Stimulated activated effector memory CD8-positive, alpha-beta T cell treated with anti-CD3 and anti-CD28 coated beads, Interleukin-12 subunit alpha, Interleukin-12 subunit beta, amount 100 ng/mL, for 72 hours (primary cell): Measurements from ENCODE around the gene SDSL.

Source experiments
- ATAC-seq: fragments of 150-1000 bp; cut with Tn5 transposase; 2 replicates; pipeline ENCODE4 v1.10.0; 2021
- DNase-seq, 2 donors: peaks; one replicate each; pipeline ENCODE4 v3.0.0; 2021 to 2022; ENCODE audit warnings: low spot score in 2 of 2
- H3K27ac Mint-ChIP-seq: one replicate; pipeline ENCODE4 v1.8.0; 2022; ENCODE audit warnings: mild to moderate bottlenecking, mixed read lengths
- H3K36me3 Mint-ChIP-seq: one replicate; pipeline ENCODE4 v1.8.0; 2022; ENCODE audit warnings: mild to moderate bottlenecking, mixed read lengths
- H3K4me1 Mint-ChIP-seq: one replicate; pipeline ENCODE4 v1.8.0; 2022; ENCODE audit warnings: mixed read lengths
- H3K4me3 Mint-ChIP-seq: one replicate; pipeline ENCODE4 v1.8.0; 2022; ENCODE audit warnings: mild to moderate bottlenecking, mixed read lengths
- H3K9me3 Mint-ChIP-seq: one replicate; pipeline ENCODE4 v1.8.0; 2022; ENCODE audit warnings: mixed read lengths

SDSL gene

DNA sequence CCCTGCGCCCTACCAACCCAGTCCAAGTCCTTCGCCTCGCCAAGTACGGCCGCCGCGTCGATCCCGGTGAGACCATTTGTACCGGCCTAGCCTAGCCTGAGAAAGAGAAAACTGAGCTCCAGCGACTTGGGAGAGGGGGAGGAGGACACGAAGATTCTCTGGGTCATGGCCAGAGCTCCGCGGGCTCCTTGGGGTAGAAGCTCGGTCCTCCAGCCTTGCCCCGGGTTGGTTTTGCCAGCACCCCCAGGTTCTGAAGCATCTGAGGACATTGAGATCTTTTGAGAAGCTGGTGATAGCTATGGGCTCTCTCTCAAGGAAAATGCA, 42.2 kb downstream of the SDSL start:
- DNase-seq: no peak
- Mint-ChIP-seq H3K27ac (no peak overlapping the region), H3K4me1 (peaks cover 32% of the 10 kb centered on the region), H3K9me3 (no peaks in the 10 kb centered on the region), H3K36me3 (peaks cover 12% of the 10 kb centered on the region), H3K4me3 (peak overlapping the region; percentile 59)
- ATAC-seq: no peak

DNA sequence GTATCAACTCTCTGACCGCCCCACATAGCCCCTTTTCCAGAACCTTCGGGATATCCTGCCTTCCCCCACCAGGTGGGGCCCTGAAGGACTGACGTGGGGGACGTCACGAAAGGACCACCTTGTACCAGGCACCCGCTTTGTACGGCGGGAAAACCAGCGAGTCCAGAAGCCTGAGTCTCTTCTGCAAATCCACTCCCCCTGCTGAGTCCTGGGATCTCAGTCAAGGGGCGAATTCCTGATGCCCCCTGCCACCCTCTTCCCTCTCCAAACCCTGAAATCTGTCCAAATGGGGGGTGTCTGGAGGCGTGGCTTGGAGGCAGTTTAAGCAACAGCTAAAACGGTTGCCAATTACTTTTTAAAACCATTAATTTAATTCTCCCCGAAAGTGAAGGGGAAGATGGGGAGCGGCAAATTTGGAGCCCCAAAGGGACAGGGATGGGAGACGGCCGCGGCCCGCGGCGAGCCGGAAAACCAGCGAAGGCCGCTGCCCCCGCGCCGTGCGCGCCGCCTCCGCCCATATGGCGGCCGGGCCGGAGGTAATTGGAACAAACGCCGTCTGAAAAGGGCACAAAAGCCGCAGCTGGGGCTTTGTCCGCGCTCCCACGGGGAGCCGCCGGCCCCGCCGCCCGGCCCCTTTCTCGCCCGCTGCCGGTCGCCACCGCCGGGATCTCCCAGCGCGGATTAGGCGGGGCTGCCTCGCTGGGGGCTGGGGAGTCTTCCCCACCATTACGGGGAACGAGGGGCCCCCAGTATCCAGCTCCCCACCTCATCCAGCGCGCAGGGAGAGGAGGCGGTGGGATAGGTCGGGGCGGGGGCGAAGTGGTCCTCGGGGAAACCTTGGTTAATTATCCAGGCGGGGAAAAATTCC, 42.9 kb downstream of the SDSL start:
- H3K27ac Mint-ChIP-seq: no peak overlapping the region
- H3K4me3 Mint-ChIP-seq: peak overlapping the region; percentile 59
- H3K9me3 Mint-ChIP-seq: no peaks in the 10 kb centered on the region
- peaks cover 32% of the 10 kb centered on the region for H3K4me1 Mint-ChIP-seq
- peaks cover 12% of the 10 kb centered on the region for H3K36me3 Mint-ChIP-seq
- no peak for DNase-seq
- ATAC-seq: no peak

DNA sequence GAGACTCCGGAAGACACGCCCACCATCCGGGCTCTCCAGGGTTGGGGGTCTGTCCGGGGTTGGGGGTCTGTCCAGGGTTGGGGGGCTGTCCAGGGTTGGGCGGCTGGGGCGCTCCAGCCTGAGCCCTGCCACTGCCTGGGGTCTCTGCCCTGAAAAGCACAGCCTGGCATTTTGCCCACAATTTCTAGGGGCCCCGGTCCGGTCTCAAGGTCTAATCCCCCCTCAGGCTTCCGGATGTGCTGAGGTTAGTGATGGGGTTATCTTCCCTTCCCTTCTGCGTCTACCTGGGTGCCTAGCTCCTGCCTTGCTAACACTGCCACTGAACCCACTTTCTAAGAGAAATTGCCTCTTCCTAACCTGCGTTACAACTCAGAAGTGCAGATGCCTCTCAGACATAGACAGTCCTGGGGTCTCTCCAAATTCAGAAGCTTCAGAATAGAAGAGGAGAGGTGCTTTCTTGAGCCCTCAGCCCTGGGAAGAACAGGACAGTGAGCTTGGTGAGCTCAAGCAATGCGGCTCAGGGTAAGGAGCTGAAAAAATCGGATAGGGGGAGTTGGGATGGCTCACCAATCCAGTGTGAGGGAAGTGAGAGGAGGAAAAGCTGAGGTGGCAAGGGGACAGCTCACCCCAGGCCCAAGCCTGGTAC, 43.8 kb downstream of the SDSL start:
- H3K27ac Mint-ChIP-seq: no peak overlapping the region
- no peaks in the 10 kb centered on the region for H3K9me3 Mint-ChIP-seq
- peaks cover 32% of the 10 kb centered on the region for H3K4me1 Mint-ChIP-seq
- DNase-seq: no peak
- ATAC-seq: no peak
- H3K4me3 Mint-ChIP-seq: peak overlapping the region; percentile 42
- peaks cover 12% of the 10 kb centered on the region for H3K36me3 Mint-ChIP-seq

DNA sequence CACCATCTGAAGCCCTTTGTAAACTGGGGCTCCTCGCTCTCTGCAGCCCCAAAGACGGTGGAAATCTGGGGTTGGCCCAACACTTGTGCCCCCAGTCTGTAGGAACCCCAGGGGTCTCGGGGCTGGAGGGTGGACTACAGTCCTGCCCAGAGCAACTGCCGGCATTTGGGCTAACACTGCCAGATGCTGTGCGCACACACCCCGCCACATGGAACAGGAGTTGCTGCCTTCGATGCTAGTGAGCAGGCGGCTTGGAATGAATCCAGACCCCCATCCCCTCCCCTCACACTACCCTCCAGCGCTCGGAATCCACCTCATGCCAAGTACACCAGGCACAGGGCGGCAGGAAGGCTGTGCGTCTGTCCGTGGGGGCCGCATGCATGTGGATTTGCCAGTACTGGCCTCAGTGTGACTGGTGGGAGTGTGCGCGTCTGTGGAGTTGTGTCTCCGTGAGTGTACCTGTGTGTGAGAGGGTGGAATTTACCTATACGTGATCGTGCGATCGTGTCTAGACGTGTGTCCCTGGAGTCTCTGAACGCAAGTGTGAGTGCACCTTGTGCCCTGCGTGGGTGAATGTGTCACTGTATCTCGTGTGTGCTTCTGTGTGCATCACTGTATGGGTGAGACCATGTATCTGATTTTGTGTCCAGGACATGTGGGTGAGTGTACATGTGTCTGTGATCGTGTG, 44.4 kb downstream of the SDSL start:
- DNase-seq: no peak
- H3K36me3 Mint-ChIP-seq: peaks cover 12% of the 10 kb centered on the region
- no peak overlapping the region for H3K27ac Mint-ChIP-seq
- peak overlapping the region; percentile 42 for H3K4me3 Mint-ChIP-seq
- H3K4me1 Mint-ChIP-seq: peaks cover 32% of the 10 kb centered on the region
- H3K9me3 Mint-ChIP-seq: no peaks in the 10 kb centered on the region
- ATAC-seq: no peak

DNA sequence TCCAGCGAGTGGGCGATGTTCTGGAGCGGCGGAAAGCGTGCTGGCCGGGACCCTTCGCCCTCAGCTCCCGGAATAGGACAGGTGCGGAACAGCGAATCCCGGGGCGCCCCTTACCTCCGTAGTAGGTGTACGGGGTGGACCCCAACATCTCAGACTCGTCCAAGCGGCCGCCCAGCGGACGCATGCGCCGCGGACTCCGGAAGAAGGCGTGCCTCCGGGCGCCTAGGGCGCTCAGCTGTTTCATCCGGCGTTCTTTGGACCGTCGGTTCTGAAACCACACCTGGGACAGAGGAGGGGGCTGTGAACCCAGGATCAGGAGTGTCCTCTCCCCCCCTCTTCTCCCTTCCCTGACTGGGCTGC, 44.9 kb downstream of the SDSL start:
- peaks cover 32% of the 10 kb centered on the region for H3K4me1 Mint-ChIP-seq
- ATAC-seq: no peak
- H3K9me3 Mint-ChIP-seq: no peaks in the 10 kb centered on the region
- no peak overlapping the region for H3K27ac Mint-ChIP-seq
- DNase-seq: no peak
- peak overlapping the region; percentile 42 for H3K4me3 Mint-ChIP-seq
- peaks cover 12% of the 10 kb centered on the region for H3K36me3 Mint-ChIP-seq

DNA sequence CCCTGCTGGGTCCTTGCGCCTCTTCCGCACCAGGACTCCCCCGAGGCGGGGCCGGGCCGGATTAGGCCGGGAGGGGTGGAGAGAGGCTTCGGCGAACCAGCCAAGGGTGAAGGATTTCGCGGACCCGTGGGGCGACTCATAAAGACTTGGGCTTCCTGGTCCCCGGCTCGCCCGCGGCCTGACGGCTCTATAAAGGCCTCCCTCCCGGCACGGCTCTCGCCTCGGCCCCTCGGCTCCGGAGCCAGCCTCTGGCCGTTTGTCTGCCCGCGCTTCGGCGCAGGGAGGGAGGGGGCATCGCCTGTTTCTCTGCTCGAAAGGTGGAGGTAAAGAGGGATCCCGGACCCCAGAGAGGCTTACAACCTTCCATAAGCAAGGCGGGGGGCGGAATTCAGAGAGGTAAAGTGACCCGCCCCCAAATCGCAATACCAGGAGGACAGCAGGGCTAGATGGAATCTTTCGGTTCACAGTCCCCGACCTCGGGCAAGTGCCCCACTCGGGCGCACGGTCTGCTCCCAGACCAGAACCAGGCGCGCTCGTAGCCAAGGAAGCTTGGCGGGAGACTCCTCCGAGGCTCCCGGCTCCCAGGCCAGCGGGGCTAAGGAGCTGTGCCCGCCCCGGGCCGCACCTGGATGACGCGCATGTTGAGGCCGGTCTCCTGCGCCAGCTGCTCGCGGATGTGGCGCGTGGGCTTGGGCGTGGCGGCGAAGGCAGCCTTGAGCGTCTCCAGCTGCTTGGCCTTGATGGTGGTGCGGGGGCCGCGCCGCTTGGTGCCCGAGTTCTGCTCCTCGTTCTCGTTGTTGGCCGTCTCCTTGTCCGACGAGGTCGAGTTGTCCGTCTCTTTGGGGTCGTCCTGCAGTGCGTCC, 45.6 kb downstream of the SDSL start:
- Mint-ChIP-seq H3K9me3 (no peaks in the 10 kb centered on the region), H3K4me1 (peaks cover 32% of the 10 kb centered on the region), H3K27ac (no peak overlapping the region), H3K4me3 (peak overlapping the region; percentile 42), H3K36me3 (peaks cover 12% of the 10 kb centered on the region)
- no peak for ATAC-seq
- DNase-seq: no peak

DNA sequence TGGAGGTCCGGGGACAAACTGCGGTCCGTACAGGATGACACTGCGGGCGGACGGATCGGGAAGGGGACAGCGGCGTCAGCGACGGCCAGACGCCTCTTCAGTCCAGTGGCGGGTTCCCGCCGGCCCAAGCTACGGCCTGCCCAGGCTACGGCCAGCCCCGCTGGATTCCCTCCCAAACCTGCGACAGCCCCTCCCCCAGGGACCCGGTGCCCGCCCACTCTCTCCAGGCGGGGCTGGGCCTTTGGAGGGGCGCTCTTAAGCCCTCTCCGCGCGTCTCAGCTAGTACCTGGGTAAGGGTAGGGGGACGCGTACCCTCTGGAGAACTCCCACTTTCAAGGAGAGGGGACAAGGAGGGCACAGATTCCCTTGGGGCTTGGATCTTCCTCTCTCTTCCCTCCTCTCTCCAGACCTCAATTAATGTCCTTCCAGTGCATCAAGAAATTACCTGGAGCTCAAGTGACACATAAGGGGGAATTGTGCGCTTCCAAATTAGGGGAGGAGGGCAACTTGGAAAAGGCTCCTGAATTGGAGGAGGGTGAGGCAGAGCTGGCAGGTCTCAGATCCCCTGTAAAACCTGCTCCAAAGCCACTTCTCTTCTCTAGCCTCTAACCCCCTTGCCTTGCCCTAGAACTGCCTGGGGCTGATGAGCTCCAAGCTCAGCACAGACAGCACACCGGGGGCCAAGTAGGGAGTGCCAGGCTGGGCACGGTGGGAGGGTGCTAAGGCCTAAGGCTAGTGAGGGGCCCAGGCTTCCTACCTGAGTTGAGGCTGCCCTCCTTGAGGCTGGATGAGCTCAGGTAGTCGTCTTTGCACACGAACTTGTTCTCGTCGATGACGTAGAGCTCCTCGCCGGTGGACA, 46.4 kb downstream of the SDSL start:
- peaks cover 28% of the 10 kb centered on the region for H3K4me1 Mint-ChIP-seq
- H3K36me3 Mint-ChIP-seq: peaks cover 9% of the 10 kb centered on the region
- no peak for DNase-seq
- no peak for ATAC-seq
- H3K27ac Mint-ChIP-seq: no peak overlapping the region
- no peaks in the 10 kb centered on the region for H3K9me3 Mint-ChIP-seq
- no peak overlapping the region for H3K4me3 Mint-ChIP-seq

DNA sequence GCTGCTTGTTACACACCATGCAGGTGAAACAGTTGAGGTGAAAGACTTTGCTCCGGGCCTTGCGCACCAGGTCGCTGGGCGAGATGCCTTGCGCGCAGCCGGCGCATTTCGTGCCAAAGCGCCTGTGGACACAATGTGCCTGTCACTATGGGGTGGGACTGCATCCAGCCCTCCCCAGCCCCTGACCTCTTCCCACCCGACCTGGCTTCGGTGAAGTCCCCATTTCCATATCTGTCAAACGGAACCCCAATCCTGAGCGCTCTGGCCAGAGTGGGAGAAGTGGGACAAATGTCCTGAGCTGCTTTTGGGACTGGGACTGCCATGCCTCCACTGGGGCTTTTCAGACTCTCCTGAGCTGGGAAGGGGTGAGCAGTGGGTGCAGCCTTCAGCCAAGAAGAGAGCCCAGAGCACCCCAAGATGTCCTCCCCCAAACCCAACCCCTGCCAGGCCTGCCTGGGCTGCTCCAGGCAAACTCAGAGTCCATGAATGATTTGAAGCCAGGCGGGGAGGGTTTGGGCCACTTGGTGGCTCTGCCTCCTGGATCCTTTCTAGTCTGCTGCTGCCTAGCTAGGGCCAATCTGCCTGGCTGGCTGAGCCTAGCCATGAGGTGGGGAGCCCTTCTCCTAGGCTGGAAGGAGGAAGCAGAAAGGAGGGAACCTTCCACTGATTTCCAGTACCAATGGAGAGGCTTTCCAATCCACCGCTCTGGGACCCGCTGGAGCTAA, 47.2 kb downstream of the SDSL start:
- Mint-ChIP-seq H3K27ac (no peak overlapping the region), H3K4me1 (peaks cover 24% of the 10 kb centered on the region), H3K36me3 (peaks cover under 1% of the 10 kb centered on the region), H3K9me3 (no peaks in the 10 kb centered on the region), H3K4me3 (no peak overlapping the region)
- ATAC-seq: no peak
- no peak for DNase-seq

DNA sequence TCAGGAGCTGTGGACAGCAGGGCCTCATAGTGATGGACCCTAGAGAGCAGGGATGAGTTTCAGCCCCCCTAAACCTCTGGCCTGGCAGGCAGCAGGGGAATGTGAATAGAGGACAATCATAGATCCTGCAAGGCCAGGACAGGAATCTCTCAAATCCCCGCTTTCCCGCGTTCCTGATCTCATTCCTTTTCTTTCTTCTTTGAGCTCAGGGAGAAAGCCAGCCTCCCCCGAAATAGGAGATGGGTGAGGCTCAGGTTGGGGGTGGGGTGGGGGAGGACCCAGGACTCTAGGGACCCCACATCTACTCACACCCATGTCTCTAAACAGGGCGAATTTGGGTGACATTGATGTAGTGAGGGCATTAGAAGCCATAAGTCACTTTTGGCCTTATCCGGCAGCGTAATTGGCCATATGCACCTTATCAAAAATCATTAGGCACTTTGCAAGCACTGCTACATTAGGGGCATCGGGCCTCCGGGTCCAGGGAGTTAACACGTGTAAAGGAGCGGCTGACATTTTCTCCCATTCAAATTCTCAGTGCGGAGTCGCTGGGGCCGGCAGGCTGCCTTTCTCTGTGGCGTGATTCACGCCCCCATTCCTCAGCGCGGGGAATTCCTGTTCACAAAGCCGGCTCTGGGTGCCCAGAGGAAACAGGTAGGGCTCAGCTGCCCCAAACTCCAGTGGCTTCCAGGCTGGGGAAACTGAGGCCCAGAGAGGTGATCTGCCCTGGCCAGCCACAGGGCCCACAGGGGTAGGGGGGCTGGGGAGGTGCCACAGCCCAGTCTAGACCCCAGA, 48.0 kb downstream of the SDSL start:
- Mint-ChIP-seq H3K4me1 (peaks cover 22% of the 10 kb centered on the region), H3K9me3 (no peaks in the 10 kb centered on the region), H3K4me3 (no peak overlapping the region), H3K36me3 (no peaks in the 10 kb centered on the region), H3K27ac (no peak overlapping the region)
- DNase-seq (no peak), ATAC-seq (no peak)

DNA sequence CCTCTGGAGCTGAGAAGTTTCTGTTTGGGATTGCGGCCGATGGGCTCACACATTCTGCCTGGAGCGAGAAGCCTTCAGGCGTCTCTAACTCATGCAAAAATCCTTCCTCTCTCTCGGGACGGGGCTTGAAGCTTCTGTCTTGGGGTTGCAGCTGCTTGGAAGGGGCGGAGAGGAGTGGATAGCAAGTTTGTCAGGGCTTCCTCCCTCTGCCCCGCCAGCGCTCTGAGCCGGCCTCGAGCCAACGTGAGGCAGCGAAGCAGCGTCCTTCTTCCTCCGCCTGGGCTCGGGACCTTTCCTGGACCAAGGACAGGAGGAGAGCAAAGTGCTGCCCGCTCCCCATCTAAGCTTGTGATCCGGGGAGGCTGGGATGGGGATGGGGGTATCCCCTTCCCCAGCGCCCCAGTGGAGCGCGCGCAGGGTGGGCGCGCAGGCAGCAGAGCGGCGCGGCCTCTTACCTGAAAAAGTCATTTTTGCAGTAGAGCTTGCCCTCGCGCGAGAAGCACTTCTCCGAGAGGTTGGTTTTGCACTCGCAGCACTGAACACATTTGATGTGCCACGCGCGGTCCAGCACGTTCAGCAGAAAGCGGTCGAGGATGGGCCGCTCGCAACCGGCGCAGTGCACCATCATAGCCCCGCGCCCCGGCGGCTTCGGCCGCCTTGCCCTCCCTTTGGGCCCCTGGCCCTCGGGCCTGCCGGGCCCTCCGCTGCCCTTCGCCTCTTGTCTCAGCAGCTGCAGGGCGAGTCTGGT, 48.9 kb downstream of the SDSL start:
- H3K9me3 Mint-ChIP-seq: no peaks in the 10 kb centered on the region
- H3K4me1 Mint-ChIP-seq: peaks cover 20% of the 10 kb centered on the region
- no peak for ATAC-seq
- no peak overlapping the region for H3K4me3 Mint-ChIP-seq
- no peak overlapping the region for H3K27ac Mint-ChIP-seq
- no peak for DNase-seq
- H3K36me3 Mint-ChIP-seq: no peaks in the 10 kb centered on the region

DNA sequence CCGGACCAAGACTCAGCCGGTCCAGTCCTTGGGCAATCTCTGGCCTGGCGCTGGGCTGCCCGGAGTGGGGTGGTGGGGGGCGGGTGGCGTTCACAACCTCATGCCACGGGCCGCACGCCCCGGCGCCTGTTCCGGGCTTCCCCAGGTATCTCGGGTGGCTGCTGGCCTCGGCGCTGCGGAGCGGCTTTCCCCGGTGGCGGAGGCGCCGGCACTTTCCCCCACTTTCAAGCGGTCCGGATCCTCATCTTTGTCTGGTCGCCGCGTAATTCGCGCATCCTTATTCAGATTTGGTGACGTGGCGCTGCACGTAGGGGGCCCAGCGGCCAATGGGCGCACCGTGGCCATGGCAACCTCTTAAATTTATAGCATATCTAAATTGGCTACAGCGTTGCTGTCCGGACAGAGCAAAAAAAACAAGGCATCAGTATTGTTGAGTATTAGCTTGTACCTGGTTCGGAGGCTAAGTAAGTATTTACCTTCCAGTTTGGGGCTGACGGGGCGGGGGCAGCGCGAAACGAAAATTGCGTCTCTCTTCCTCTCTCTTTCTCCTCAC, 49.5 kb downstream of the SDSL start, which contains the start of gene LHX5:
Gene LHX5, minus strand, starts transcription at position 253 of the 553 bp plus-strand sequence. CDS start 373 bp downstream, outside the sequence.
- Mint-ChIP-seq H3K9me3 (no peaks in the 10 kb centered on the region), H3K27ac (no peak within 1 kb of the TSS), H3K36me3 (no peaks in the 10 kb centered on the region), H3K4me1 (peaks cover 13% of the 10 kb centered on the region), H3K4me3 (no peak within 1 kb of the TSS)
- no peak for DNase-seq
- no peak for ATAC-seq

DNA sequence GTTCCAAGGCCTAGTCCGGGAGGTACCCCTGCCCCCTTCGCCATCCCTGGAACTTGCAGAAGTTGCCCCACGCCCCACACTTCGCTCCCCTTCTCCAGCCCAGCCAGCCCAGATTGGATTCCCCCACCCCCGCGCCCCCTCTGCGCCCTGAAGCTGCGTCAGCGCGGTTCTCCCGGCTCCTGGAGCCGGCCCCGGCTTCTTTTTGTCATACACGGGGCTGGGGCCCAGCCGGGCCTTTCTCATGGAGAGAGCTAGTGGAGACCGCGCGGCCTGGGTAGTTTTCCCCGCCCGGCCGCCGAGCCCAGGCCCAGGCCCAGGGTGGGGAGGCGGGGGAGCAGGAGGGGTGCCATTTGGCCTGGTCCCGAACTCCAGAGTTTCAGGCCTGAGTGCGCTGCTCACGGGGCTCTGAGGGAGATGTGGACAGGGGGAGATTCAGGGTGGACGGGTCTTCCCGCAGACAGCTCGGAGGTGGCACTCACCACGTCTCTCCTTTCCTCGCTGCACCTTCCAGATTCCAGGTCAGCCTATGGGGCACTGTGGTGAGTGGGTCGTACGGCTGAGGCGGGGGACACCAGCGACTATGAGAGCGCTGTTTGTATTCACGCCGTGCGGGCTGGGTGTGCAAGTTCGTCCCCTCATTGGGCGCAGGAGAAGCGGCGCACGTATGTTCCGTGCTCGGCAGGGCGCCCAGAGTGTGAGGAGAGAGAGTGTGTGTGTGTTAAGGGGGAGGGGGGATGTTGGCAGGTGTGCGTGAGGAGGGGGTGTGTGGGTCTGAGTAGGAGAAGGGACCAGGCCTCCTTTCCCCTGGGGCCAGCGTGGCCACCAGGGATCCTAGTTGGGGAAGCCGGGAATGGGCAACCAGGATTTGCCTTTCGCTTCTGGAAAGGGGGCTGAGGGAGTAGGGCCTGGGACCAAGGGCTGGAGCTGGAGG, 50.3 kb downstream of the SDSL start:
- no peak overlapping the region for H3K27ac Mint-ChIP-seq
- H3K4me3 Mint-ChIP-seq: no peak overlapping the region
- no peaks in the 10 kb centered on the region for H3K36me3 Mint-ChIP-seq
- ATAC-seq (no peak), DNase-seq (no peak)
- H3K4me1 Mint-ChIP-seq: peaks cover 9% of the 10 kb centered on the region
- no peaks in the 10 kb centered on the region for H3K9me3 Mint-ChIP-seq
